ENCODE data around the gene TRPV6.

Gene TRPV6

DNA sequence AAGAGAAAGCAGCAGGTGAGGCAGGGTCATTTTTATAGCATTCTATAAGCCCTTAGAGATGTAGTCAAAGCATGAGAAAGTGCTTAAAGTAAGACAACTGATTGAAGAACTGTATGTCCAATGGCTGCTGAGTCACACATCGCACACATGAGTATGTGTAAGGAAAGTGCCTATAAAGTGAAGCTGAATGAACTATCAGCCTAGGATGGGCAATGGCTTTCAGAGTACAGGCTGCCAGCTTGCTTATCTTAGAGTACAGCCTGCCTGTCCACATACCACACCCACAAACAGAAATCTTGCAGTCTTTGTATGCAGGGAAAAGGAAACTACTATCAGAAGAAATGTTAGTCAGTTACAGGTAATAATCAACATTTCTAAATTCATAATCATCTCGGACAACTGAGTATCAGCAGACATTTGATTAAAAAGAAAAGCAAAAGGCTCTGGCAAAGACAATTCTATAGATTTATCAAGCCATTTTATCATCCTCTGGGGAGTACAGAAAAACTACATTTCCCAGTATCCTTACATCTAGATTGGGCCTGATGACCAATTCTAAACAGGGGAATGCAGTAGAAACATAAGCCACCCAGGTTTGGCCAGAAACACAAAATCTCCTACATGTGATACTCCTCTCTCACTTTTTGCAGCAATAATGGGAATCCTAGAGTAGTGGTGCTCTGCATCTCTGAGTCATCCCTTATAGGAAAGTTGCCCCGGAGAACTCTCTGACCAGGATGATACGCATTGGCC, 46.9 kb downstream of the TRPV6 start:
- peak; percentile 57 for DNase-seq

DNA sequence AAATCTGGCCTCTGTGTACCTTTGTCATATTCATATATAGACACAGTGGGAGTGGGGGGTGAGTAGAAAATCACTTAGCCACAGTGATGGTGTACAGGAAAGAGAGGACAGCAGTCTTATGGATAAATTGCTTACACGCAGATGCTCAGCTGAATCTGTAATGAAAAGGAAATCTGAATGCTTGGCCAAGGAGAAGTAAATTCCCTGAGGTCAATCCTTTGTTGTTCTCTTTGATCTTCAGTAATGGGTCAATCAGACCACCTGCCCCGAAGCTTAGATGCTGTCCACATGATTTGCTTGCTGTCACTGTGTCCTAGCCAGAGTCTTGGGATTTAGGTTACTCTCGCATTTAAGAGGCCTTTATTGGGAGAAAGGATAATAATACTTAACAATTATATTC, 49.1 kb downstream of the TRPV6 start:
- DNase-seq = no peak

DNA sequence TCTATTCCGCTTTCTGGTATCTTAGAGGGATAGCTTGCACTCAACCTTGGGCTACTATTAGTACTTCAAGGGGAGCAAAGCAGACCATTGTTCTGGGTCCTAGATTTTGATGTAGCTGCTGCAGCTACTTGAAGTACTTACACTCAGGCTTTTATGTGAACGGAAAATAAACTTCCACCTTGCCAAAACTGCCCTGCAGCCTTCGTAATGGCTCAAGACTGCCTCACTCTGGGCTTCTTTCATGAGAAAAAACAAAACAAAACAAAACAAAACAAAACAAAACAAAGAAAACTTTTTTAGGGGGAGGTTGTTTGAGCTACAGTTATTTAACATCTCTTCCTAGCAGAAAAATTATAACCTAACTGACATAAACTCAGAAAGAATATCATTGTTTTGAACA, 50.1 kb downstream of the TRPV6 start:
- no peak for DNase-seq

DNA sequence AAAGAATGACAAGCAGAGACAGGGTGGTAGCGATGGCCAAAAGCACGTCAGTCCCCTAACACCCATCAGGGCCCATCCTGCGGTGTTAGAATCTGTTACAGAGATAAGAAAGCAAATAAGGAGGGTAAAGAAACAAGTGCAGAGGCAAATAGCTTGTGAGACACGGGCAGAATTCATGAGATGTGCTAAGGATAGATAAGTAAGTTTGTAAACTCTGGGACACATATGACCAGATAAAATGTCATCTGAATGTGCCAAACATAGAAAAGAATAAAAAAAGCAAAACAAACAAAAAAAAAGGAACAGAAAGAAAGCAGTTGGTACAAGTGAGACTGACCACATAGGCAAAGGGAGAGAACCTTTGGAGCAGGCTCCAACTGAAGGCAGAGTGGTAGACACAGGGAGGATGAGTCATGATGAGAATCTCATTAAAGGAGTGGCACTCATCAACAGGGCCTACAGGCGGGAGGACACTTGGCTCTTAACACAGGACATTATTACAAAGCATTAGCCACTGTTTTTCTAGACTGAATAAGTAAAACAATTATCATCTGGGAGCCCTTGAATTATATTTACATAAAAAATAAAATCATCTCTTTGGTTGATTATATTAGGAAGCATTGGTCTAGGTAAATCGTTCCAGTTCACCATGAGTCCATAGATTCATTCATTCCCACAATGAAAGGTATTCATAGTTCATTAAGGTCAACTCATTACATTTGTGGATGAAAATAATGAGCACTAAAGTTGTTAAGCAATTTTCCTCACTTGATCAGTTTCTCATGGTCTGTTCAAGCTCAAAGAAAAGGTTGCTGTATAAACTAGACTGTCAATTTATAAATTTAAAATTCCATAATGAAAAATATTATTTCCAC, 52.1 kb downstream of the TRPV6 start:
- peak; percentile 9 for DNase-seq

DNA sequence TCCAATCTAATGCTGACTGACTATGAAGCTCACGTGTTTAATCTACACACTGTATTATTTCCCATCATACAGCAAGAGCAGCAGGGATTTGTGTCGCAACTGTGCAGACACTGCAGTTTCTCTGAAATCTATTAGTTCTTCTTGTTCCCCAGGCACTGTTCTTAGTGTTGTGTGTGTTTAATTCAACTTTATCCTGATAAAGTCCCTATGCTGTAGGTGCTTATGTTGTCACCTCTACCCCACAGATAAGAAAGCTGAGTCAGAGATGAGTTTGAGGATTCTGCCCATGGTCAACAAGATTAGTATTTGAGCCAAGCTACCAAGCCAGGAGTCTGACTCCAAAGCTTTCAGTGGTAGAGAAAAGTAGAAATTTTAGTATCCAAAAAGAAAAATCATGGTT, 53.1 kb downstream of the TRPV6 start:
- DNase-seq = peak; percentile 3

DNA sequence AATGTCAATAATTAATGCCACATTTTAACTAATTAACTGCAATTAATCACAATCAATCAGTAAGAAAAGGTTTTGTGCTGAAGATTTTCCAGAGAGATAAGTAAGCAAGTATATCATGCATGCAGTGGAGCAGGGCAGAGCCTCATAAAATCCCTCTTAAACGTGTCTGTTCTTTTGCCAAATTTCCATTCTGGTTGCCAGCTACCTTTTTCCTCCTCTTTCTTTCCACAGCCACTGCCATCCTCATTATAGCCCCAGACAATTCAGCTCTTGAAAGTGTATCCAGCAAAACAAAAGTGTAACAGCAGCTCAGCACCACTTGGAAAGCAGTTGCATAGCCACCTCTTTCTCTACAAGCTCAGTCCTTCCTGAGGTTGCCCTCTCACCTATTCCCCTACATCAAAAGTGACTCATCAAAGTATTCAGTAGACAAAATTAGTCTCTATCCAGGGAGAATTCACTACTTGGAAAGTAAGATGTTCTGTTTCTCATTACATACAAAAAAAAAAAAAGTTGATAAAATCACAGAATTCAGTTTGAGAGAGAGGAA, 57.5 kb downstream of the TRPV6 start:
- DNase-seq = no peak

DNA sequence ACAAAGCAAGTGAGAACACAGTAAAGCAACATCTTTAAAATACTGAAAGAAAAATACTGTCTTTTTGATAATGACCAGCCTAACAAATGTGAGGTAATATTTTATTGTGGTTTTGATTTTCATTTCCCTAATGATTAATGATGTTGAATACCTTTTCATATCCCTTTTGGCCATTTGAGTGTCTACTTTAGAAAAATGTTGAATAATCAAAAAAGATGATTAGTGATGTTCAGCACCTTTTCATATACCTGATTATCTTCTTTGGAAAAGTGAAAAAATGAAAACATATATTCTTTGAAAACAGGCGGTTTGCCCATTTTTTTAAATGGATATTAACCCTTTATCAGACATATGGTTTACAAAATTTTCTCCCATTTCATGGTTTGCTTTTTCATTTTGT, 62.8 kb downstream of the TRPV6 start:
- DNase-seq = no peak
